GM12801 (cell line): ENCODE results near the gene ACIN1.

Source experiments
- TF ChIP-seq, protein P1 (sequence below): IDR thresholded peaks from one replicate; pipeline ENCODE4 v1.5.1; 2011; ENCODE audit warnings: control low read depth; ENCODE audit not compliant: insufficient read length; ENCODE audit errors: extremely low read depth

Gene ACIN1

DNA sequence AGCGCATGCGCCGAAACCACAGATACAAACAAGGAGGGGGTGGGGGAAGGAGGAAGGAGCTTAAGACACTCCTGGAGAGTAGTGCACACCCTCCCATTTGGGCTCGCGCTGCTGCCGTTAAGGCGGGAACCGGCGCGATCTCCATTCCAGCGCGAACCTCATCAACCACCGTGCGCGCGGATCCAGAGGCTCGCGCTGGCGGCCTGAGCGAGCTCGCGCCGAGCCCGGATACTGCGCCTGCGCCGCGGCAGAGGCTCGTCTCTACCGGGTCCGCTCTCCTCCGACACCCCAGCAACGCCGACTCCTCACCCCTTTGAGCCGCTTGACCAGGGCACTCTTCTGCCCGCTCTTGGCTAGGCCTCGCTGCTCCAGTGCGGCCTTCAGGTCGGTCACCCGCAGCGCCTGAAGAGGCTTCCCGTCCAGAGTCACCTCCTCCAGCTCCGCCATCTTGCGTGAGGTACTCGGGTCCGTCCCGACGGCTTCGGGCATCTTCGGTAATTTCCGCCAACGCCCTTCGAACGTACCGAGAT is at the start of gene ACIN1:
Gene ACIN1, minus strand, starts transcription at position 471 of the 530 bp plus-strand sequence. Its CDS starts 24 bp downstream, at position 447.
- TF ChIP-seq, protein P1, sequence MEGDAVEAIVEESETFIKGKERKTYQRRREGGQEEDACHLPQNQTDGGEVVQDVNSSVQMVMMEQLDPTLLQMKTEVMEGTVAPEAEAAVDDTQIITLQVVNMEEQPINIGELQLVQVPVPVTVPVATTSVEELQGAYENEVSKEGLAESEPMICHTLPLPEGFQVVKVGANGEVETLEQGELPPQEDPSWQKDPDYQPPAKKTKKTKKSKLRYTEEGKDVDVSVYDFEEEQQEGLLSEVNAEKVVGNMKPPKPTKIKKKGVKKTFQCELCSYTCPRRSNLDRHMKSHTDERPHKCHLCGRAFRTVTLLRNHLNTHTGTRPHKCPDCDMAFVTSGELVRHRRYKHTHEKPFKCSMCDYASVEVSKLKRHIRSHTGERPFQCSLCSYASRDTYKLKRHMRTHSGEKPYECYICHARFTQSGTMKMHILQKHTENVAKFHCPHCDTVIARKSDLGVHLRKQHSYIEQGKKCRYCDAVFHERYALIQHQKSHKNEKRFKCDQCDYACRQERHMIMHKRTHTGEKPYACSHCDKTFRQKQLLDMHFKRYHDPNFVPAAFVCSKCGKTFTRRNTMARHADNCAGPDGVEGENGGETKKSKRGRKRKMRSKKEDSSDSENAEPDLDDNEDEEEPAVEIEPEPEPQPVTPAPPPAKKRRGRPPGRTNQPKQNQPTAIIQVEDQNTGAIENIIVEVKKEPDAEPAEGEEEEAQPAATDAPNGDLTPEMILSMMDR, result no peak

GRCh38 chr14:23143911-23144310 is 49.0 kb upstream of the ACIN1 start:
- TF ChIP-seq, protein P1, result no peak

- TF ChIP-seq, protein P1, result no peak
Observed at GRCh38 chr14:23142826-23143225, 47.9 kb upstream of the ACIN1 start.

DNA sequence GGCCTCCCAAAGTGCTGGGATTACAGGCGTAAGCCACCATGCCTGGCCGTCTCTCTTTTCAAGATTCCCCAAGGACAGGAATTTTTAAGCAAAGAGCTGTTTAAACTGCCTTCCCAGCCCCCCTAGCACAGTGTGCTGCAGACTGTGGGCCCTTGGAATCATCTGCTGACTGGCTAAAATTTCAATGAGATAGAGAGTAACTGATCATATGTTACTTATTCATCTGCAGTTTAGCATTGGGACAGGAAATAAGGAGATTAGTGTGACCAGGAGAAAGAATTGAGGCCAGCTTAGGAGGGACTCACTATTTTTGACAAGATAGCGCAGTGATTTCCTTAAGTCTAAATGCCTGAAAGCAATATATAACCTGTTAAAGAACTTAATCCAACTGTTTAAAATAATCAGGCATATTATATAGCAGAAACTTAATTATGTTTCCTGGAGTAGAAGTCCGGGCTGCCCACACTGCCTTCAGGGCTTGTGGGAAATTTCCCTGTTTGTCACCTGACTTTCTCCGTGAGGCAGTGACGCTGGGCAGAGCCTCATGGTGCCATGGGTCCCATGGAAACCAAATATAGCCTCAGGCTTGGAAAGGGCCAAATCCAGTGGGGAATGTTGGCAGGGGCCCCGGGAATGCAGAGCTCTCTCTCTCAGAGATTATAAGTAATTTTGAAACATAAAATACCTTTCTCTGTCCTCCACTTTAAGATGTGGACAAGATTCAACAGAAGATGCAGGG is 46.9 kb upstream of the ACIN1 start:
- TF ChIP-seq, protein P1, result no peak

DNA sequence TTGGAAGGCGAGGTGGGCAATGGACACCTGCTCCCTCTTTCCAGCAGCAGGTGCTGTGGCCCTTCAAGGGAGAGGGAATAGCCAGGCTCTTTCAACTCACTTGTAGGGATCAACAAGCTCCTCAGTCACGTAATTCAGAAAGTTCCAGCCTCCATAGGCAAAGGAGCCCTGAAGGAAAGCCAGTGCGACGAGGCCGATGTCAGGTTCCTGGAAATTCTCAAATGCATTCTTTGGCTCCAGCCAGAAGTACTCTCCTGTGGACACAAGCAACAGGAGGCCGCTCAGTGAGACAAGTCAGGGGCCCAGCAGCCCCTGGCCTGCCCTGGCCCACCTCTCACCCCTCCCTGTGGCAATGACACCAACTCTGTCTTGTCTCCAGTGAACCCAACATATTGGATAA is 45.4 kb upstream of the ACIN1 start:
- TF ChIP-seq, protein P1, result no peak

GRCh38 chr14:23139874-23140273 is 44.9 kb upstream of the ACIN1 start:
- TF ChIP-seq, protein P1, result no peak

DNA sequence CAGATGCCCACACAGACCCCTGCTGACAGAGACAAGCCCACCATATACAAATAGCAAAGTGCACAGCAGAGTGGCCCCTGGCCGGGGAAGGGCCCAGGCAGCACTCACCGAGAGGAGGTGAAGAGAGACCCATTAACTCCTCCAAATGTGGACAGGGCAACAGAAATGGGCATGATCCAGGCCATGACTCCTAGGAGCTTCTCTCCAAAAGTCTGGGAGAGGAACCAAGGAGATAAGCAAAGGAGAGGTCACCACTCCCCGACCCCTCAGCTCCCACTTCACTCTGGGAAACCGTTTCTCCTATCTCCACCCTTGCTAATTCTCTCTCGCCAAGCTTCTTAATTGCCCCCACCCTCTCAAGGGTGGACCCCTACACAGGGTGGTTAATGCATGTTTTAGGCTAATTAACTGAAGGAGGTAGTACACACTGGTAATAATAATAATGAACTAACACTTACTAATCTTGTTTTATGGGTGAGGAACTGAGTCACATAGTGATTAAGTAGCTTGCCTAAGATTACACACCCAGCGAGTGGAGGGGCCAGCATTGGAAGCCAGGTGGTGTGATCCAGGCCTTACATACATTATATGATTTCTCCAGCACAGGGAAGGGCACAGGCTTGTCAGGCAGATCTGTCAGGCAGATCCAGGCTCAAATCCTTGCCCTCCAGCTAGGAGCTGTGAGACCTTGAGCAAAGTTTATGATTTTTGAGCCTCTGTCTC is 43.0 kb upstream of the ACIN1 start:
- TF ChIP-seq, protein P1, result no peak
